Loucy (cell line): ENCODE results near the gene ANO9.

ENCODE experiments used
- CTCF ChIP-seq: fragments of 200-600 bp; sonication (generic); conservative IDR thresholded peaks from 2 replicates; pipeline ENCODE4 v1.5.1; 2014; ENCODE audit warnings: mild to moderate bottlenecking, antibody characterized with exemption, low read length
- EZH2phosphoT487 ChIP-seq: fragments of 200-600 bp; IDR thresholded peaks from 2 replicates; pipeline ENCODE4 v1.6.1; 2018; ENCODE audit warnings: antibody characterized with exemption, mild to moderate bottlenecking, moderate library complexity, borderline replicate concordance

- no peak for TF ChIP-seq CTCF
- TF ChIP-seq EZH2phosphoT487, result no peak
Observed at GRCh38 chr11:414318-414857, 27.4 kb downstream of the ANO9 start.
